K562 (cell line): ENCODE data around the gene FABP3. TPM values are rescaled to one million over a fixed set of nuclear protein-coding genes. Genes with fewer than 3 reads are reported as not detected.
A peak's percentile ranks its signal among the peaks of the same experiment; 100 is the strongest.

Experiments
- ATAC-seq: fragments of 200-7000 bp; cut with Tn5 transposase; 3 replicates; pipeline ENCODE4 v1.9.1; 2020; ENCODE audit warnings: moderate library complexity
- BruUV-seq: library from RNA; stranded (reverse); fragments of 400-500 nt; replicated peaks from 2 replicates; lab custom pipeline; 2021; lab: Mats Ljungman, UMichigan
- CTCF ChIA-PET: fragments of 300-600 bp; formaldehyde crosslinking; extraction: SDS; loops from one replicate; lab custom pipeline; 2021; ENCODE audit warnings: low intra/inter-chr PET ratio; lab: Yijun Ruan, JAX
- POLR2A ChIA-PET: fragments of 300-600, 350-650 bp; sonication (Branson Sonifier 250); formaldehyde crosslinking; extraction: SDS; loops from one replicate; lab custom pipeline; 2021; ENCODE audit warnings: antibody characterized with exemption, inconsistent platforms; lab: Yijun Ruan, JAX
- DNase-seq, 4 experiments: peaks; one replicate each; pipeline versions ENCODE4 v3.0.0 to v3.0.0-alpha.2; 2011 to 2018; ENCODE audit warnings: low spot score in 3 of 4, mixed read lengths in 3 of 4; ENCODE audit errors: extremely low read depth in 1 of 4
- FAIRE-seq: peaks from 2 replicates; lab custom pipeline; 2011; peaks lifted over from hg19 to GRCh38; lab: Jason Lieb, UNC
- H2AFZ ChIP-seq: 2 replicates; pipeline ENCODE4 v1.6.0; 2011; ENCODE audit warnings: low read depth, low read length, control low read depth, inconsistent platforms
- H3K27ac ChIP-seq: fragments of 200-600 bp; 3 replicates; pipeline ENCODE4 v1.8.0; 2011; ENCODE audit warnings: low read depth, mild to moderate bottlenecking, control low read depth, inconsistent platforms, low read length, moderate library complexity, mixed read lengths; ENCODE audit errors: extremely low read depth
- H3K27me3 ChIP-seq, 2 experiments: fragments of 300-600 bp in 1 of 2; 2 replicates in 1 of 2; 3 replicates in 1 of 2; pipeline versions ENCODE4 v1.6.0 to v1.8.0; 2011; ENCODE audit warnings: inconsistent platforms in 2 of 2, low read length in 2 of 2, mild to moderate bottlenecking in 1 of 2, mixed read lengths in 1 of 2, moderate library complexity in 1 of 2; ENCODE audit not compliant: control insufficient read depth in 2 of 2, insufficient read depth in 2 of 2
- H3K36me3 ChIP-seq: fragments of 300-600 bp; 3 replicates; pipeline ENCODE4 v1.8.0; 2011; ENCODE audit warnings: mild to moderate bottlenecking, low read length, inconsistent platforms; ENCODE audit not compliant: control insufficient read depth, insufficient read depth
- H3K4me1 ChIP-seq, 2 experiments: fragments of 200-600 bp in 1 of 2; replicated peaks in 1 of 2; 2 replicates in 1 of 2; 3 replicates in 1 of 2; pipeline versions ENCODE4 v1.5.1 to v1.8.0; 2011; ENCODE audit warnings: inconsistent platforms in 2 of 2, low read length in 2 of 2, mild to moderate bottlenecking in 1 of 2, mixed read lengths in 1 of 2, moderate library complexity in 1 of 2; ENCODE audit not compliant: control insufficient read depth in 2 of 2, insufficient read depth in 2 of 2
- H3K4me2 ChIP-seq: 2 replicates; pipeline ENCODE4 v1.6.1; 2011; ENCODE audit warnings: low read length, control low read depth, inconsistent platforms, mixed read lengths; ENCODE audit not compliant: insufficient read depth
- H3K4me3 ChIP-seq: fragments of 200-600 bp; sonication (generic), shearing (Covaris generic); 2 replicates; pipeline ENCODE4 v1.5.1; 2016; ENCODE audit warnings: control low read depth, inconsistent platforms
- H3K79me2 ChIP-seq: fragments of 200-600 bp; 3 replicates; pipeline ENCODE4 v1.8.0; 2011; ENCODE audit warnings: low read length, inconsistent platforms; ENCODE audit not compliant: control insufficient read depth, insufficient read depth
- H3K9ac ChIP-seq, 2 experiments: 2 replicates each; pipeline versions ENCODE4 v1.6.0 to v1.6.1; 2011; ENCODE audit warnings: low read depth in 2 of 2, low read length in 2 of 2, control low read depth in 1 of 2, inconsistent platforms in 1 of 2, mild to moderate bottlenecking in 1 of 2, mixed read lengths in 1 of 2; ENCODE audit not compliant: insufficient read depth in 1 of 2
- H3K9me1 ChIP-seq: one replicate; pipeline ENCODE4 v1.6.0; 2011; ENCODE audit warnings: inconsistent platforms, mild to moderate bottlenecking, low read length, moderate library complexity; ENCODE audit not compliant: control insufficient read depth, insufficient read depth
- H3K9me3 ChIP-seq: replicated peaks from 2 replicates; pipeline ENCODE4 v1.5.1; 2011; ENCODE audit warnings: low read depth, low read length, inconsistent platforms; ENCODE audit not compliant: control insufficient read depth, insufficient read depth
- H4K20me1 ChIP-seq: replicated peaks from 2 replicates; pipeline ENCODE4 v1.6.1; 2011; ENCODE audit warnings: low read length, inconsistent platforms, mixed read lengths; ENCODE audit not compliant: control insufficient read depth, insufficient read depth
- BCOR ChIP-seq: fragments of 450-650 bp; IDR thresholded peaks from 2 replicates; pipeline ENCODE4 v1.6.1; 2016
- TFAP4 ChIP-seq: sonication (generic); formaldehyde crosslinking; IDR thresholded peaks from 2 replicates; pipeline ENCODE4 v1.8.0; 2022; ENCODE audit warnings: missing genetic modification reagents, mild to moderate bottlenecking, moderate library complexity, borderline replicate concordance
- ZBTB11 ChIP-seq, 3 experiments: fragments of 200-800 bp in 1 of 3; fragments of 250-450 bp in 1 of 3; fragments of 450-650 bp in 1 of 3; sonication (Bioruptor Pico) in 1 of 3; sonication (Bioruptor generic) in 1 of 3; formaldehyde crosslinking in 1 of 3; IDR thresholded peaks; 2 replicates each; pipeline versions ENCODE4 v1.6.1 to v1.8.0; 2016 to 2022; ENCODE audit warnings: mild to moderate bottlenecking in 2 of 3, missing genetic modification characterization in 2 of 3, missing compliant biosample characterization in 1 of 3, moderate library complexity in 1 of 3
- WGBS: fragments of 100-300 bp; shearing (Covaris generic); methylation state at CpG from one replicate; pipeline ENCODE4 v1.1.6; 2016; ENCODE audit warnings: low coverage, mixed read lengths; ENCODE audit not compliant: insufficient coverage; ENCODE audit errors: missing lambda C conversion rate; 5-methylcytosine and 5-hydroxymethylcytosine counted together
- in situ Hi-C: fragments of 300-500 bp; cut with MboI; formaldehyde crosslinking; loops from 4 replicates; pipeline ENCODE4 v1.15.0; 2018; ENCODE audit warnings: inconsistent platforms, mixed read lengths
- intact Hi-C: fragments of 100-400 bp; cut with micrococcal nuclease; formaldehyde crosslinking; loops from 2 replicates; pipeline ENCODE4 v1.14.2; 2022
- polyA plus RNA-seq, 8 experiments: library from polyadenylated mRNA; depleted of rRNA in 4 of 8; stranded (reverse) in 5 of 8; unstranded in 3 of 8; fragments of >200 nt; fragmentation: Nextera tagmentation in 2 of 8; fragmentation: Illumina TruSeq in 1 of 8; extraction: Ambion mirVana in 2 of 8; extraction: Trizol in 1 of 8; gene quantifications; 2 replicates each; pipeline versions ENCODE4 v1.2.1 to v1.2.3, GENCODE V29; 2011 to 2014; ENCODE audit warnings: inconsistent platforms in 1 of 8, missing spikeins in 1 of 8
- total RNA-seq, 7 experiments: library from RNA; depleted of rRNA in 6 of 7; stranded (reverse); fragments of >200 nt in 6 of 7; fragmentation: Illumina TruSeq in 2 of 7; extraction: Trizol in 2 of 7; gene quantifications; 2 replicates each; pipeline versions ENCODE4 v1.2.1 to v1.2.3, GENCODE V29; 2011 to 2021; ENCODE audit warnings: low replicate concordance in 1 of 7

The FABP3 gene
- total and polyA plus RNA-seq, 9 of the 15 experiments (the other 6 are each of a cell fraction or from before 2014, with no cell fraction given): 0.22 TPM; not detected in 8

- POLR2A ChIA-PET: interaction anchor here (0.7 to 1.4 kb wide), 3 partner anchors 8 to 907 kb away, joined by 3 read pairs; no protein-coding TSS in a partner anchor
- intact Hi-C loops: no loop called here
- CTCF ChIA-PET: interaction anchor here (1.1 kb wide), 1 partner anchor 12 kb away, joined by 3 read pairs; no protein-coding TSS in a partner anchor
These were observed 38.0 kb upstream of the FABP3 start for GRCh38 chr1:31410871-31411270.

More at GRCh38 chr1:31410871-31411270, 38.0 kb upstream of the FABP3 start:
- no peak overlapping the region; the same call in 2 of the 3 replicates for H3K27ac ChIP-seq
- H3K9me1 ChIP-seq: no peaks in the 10 kb centered on the region
- H4K20me1 ChIP-seq: 0 out of 2 replicates have a peak, but pooled peaks cover 4% of the 10 kb centered on the region
- peaks cover 21 to 34% of the 10 kb centered on the region in 2 experiments; a peak in 4 of 5 replicates for H3K4me1 ChIP-seq
- peak; percentile 57 for FAIRE-seq
- H3K4me3 ChIP-seq: no peak overlapping the region
- H3K9me3 ChIP-seq: no peaks in the 10 kb centered on the region
- no TSS peak for BruUV-seq
- peaks cover 17 to 39% of the 10 kb centered on the region in 2 experiments; a peak in 4 of 5 replicates for H3K27me3 ChIP-seq
- H3K79me2 ChIP-seq: no peaks in the 10 kb centered on the region
- H3K9ac ChIP-seq: peak overlapping the region in 1 of 2 experiments; percentile 8; a peak in 1 of 4 replicates
- no peak for ATAC-seq
- H2AFZ ChIP-seq: peak overlapping the region; percentile 69
- in situ Hi-C loops: no loop called here
- TF ChIP-seq BCOR (peak; percentile 10; the same call in 1 of the 2 replicates), TFAP4 (CRISPR knock-in tag) (no peak), ZBTB11 (CRISPR knock-in tag; IDR thresholded peaks at IDR 0.05) (peak in 1 of 3 experiments; percentile 35; a peak in 2 of 6 replicates)
- peak overlapping the region; percentile 38; the same call in 1 of the 2 replicates for H3K4me2 ChIP-seq
- no peaks in the 10 kb centered on the region for H3K36me3 ChIP-seq
- WGBS: 11% methylated on average over 4 of the region's 4 CpGs
- no peak for DNase-seq
